NCI-H1105 treated with DMSO at 0.1 percent for 48 hours (cell line): Measurements from ENCODE around the gene JAK1.
"Not testable (repeated sequence)": the region's sequence is repeated elsewhere in the genome, so short reads cannot be mapped to it uniquely, and the experiment has no call there.

Experiments
- DNase-seq: peaks from one replicate; lab custom pipeline; 2025; lab: John Stamatoyannopoulos, UW

Gene JAK1

DNA sequence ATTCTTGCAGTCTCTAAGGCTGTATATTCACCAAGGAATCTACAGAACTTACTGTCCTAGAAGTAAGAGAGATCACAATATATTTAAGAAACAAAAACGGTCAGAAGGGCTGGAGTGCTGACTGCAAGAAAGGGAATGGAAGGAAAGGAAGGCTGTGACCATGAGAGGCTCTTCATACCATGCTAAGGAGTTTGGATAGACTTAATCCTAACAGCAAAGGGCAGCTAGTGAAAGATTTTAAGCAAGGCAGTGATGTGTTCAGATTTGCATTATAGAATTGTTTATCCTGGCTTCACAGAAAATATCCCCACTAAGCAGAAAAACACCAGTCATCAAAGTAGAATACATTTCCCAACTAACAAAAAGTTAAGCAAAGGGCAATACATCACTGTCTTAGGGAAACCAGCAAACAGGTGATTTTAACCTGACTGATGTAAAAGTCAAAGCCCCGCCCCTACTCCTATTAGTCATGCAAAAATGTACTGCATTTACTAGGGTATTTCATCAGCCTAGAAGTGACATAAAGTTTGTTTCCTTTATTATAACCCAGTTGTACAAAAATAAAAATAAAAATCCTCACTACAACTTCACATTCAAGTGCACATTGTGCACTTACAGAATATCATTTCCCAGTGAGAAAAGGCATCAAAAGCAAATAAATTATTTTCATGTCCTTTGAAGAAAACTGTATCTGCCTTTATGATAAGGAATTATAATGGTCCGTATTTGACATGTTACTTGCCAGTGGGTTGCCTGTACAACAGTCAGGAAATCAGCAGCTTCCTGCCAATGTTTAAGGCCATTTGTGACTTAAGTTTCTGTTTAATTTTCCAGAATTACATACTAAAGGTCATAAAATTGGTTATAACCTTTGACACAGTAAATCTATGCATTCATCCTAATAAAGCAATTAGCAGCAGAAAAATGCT, 17.2 kb downstream of the JAK1 start:
- no peak for DNase-seq

DNA sequence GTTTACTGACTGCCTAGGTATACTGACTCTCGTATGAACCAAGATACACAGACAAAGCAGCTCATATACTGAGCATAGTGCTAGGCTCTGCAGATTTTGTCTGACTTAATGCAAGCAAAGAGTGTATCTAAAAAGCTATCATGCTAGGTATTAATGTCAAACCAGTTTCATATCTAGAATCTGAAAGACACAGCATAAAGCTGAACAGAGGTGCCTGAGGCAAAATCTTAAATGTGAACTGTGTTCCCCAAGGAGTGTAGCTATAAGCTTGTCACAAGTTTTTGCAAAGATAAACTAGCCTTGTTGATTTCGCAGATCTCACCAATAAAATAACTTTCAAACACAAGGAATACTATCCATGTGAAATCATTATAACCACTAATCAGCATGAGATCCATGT, 18.1 kb downstream of the JAK1 start:
- DNase-seq = no peak

DNA sequence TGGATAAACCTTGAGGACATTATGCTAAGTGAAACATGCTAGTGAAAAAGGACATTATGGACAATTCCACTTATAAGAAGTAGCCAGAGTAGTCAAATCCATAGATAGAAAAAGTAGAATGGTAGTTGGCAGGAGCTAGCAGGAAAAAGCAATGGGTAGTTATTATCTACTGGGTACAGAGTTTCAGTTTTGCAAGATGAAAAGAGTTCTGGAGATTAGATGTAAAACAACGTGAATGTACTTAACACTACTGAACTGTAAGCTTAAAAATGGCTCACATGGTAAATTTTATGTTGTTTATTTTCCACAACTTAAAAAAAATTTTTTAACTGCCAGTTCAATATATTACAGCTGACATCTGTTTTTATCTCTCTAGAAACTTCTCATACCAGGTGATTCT, 19.4 kb downstream of the JAK1 start:
- no peak for DNase-seq

DNA sequence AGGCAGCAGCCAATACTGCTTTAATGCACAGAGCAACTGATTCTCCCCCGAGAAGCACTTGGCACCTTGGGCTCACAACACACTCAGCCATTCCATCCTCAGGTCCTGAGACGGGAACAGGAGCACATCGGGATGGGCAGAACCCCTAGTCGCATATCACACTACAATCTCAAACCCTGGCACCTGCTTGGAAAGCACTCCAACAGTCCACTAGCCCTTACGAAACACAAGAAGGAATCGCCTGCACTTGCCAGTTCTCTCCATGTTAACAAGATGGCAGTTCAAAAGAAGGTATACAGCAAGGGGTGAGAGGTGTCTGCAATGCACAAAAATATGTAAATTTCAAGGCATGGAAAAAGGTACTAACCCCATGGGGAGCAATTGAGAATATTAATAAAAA, 21.4 kb downstream of the JAK1 start:
- DNase-seq = no peak

DNA sequence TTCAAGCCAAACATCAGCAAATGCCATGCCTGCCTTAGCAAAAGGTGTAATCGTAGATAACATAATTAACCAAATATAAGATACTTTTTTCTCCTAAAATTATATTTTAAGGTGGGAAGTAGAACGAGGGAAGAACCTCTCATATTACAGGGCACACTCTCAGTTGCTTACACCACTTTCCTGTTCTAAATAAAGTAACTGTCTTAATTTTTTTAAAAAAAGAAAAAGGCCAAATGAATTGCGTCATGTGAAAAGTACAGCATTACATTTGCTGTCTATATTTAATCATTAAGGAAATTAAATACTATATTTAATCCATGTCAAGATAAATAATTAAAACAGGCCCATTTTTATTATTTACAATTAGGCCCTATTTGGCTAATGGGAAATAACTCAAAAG, 23.7 kb downstream of the JAK1 start:
- no peak for DNase-seq

DNA sequence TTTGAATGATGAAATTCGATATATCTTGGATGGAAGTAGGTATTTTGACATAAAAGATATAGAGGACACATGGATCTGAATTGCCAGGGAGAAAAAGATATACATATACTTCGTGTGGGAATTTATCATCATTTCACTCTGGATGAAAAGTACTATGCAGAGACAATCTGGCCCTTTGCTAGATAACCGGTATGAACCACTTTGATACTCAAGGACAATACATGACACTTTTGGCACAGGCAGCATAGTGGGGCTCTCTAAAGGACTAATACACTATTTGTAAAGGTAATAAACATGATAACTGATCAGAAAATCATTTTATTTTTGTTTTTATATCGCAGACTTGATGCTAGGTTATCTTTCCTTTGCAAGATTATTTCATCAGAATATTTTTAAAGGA, 24.2 kb downstream of the JAK1 start:
- no peak for DNase-seq

DNA sequence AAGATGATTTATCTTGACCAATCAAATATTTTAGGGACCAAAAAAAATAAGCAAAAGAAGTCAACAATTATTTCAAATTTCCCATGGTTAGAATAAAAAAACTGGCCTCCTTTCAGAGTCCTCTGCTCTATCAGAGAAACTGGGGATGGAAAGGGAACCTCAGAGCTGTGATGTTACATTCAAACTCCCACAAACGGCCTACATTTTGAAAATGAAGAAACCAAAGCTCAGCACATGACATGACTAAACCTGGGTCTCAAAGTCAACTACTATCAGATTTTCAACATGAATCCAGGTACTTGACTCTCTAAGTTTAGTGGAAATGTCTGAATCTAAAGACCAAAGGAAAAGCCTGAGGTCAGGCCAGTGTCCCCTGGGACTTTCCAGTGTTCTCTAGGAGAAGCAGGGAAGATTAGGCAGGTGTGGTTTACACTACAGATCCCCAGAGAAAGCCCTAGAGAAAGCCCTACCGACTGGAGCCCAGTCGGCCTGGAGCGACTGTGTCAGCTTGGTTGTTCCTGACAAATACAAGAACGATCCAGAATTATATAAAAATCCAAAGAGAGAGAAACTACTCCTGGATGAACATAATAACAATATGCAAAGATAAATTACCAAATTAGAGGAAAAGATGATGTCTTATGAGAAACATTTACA, 24.8 kb downstream of the JAK1 start:
- DNase-seq = no peak

DNA sequence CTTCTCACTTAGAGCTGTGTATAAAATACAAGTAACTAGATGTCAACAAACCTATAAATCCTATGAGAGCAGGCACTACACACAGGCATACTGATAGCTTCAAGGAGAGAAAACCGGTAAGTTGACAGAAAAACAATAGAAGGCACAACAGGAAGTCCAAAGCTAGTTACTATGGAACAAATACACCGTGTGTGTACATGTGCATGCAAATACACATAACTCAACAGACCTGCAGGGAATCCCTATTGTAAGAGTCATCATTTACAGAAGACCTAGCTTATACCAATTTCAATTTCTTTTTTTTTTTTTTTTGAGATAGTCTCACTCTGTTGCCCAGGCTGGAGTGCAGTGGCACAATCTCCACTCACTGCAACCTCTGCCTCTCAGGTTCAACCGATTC, 26.3 kb downstream of the JAK1 start:
- DNase-seq = no peak

DNA sequence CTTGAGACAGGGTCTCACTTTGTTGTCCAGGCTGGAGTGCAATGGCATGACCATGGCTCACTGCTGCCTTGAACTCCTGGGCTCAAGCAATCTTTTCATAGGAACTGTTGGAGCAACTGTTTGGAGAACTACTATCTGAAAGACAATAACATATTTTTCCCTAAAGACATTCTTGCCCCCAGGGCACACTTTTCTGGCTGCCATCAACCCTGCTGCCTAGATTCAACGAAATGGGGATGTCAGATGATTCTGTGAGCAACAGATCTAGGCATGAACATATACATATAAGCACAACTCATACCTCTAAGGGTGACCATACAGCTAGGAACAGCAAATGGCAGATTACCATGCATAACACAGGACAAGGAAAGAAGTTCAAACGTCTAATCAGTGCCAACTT, 27.4 kb downstream of the JAK1 start:
- no peak for DNase-seq

DNA sequence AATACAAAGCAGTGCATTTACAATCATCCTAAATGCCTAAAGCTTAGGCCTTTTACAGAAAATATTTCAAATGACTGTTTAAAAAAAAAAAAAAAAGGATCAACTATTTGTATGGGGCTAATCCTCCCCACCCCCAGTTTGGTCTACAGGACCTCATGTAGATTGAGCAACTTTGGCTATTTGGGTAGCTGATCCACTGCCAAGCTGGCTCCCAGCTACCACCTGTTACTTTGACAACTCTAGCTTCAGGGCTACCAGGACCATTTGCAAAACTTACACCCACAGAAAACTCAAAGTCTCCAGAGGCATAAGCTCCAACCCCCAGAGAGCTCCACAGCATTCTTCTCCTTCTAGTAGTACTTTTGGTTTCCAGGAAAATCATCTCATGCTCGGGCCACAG, 29.4 kb downstream of the JAK1 start:
- no peak for DNase-seq

DNA sequence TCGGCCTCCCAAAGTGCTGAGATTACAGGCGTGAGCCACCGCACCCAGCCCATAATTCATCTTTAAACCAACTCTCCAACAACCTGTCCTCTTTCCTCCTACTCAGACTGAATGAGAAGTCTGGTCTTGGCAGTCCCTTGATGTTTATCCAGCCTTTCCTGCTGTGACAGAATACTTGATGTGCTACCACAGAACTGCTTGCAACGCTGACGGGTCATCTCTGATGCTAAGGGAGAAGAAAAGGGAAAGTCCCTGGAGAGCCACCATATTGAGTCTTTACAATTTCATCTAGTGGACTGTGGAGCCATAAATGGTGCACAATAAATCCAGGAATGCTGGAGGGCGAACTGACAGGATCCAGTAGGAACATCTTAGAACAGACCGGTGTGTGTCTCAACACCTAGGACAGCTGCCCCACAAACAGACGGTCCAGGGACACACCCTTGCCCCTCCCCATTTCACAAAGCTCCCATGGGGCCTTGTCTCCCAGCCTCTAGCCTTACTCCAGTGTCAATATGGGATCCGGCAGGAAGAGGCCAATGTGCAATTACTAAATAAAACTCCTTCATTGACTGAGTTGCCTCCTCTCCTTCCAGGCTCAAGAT, 30.7 kb downstream of the JAK1 start:
- no peak for DNase-seq

DNA sequence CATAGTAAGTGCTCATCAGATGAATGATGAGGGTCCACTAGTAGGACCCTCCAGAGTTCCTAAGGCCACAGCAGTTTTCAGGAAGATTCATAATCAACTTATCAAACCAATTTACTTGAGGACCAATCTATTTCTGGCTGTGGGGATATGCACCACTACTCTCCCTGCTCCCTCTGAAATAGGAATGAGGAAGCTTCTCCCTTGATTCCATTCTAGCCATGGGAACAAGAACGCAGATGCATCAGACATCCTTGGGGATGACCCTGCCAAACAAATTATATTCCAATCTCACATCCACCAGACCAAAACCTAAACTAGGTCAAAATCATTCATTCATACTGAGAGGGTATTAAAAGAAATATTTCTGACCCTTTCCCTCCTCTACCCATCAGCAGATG, 31.5 kb downstream of the JAK1 start:
- no peak for DNase-seq

DNA sequence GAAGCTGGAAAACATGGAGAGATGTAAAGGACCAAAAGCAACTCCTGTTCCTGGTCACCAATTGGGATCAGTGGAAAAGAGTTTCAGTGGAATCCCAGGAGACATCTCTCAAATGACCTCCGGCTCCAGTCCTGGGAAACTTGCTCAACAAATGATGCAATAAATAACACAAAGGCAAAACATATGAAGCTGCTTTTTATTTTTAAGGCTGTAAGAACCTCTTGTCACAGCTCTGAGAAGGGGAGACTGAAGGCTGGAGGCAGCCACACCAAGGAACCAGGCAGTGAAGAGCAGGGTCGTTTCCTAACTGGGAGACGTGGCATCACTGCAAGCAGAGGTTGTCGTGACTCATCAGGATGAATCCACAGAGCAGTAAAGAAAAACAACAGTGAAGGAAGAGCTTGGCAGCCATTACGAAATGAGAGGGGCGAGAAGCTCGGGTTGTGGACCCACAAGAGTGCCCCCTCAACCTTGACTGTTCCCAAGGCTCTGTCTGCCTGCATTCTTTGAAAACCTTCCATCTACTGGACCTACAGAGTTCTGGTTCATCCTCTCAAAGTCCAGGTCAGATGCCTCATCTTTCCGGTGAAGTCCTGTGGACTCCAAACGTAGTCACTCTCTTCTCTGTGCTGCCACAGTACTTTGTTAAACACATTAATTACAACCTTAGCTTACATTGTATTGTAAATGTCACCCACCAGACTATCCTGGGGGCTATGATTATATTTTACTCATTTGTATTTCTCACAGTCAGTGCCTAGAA, 32.1 kb downstream of the JAK1 start:
- DNase-seq = no peak

DNA sequence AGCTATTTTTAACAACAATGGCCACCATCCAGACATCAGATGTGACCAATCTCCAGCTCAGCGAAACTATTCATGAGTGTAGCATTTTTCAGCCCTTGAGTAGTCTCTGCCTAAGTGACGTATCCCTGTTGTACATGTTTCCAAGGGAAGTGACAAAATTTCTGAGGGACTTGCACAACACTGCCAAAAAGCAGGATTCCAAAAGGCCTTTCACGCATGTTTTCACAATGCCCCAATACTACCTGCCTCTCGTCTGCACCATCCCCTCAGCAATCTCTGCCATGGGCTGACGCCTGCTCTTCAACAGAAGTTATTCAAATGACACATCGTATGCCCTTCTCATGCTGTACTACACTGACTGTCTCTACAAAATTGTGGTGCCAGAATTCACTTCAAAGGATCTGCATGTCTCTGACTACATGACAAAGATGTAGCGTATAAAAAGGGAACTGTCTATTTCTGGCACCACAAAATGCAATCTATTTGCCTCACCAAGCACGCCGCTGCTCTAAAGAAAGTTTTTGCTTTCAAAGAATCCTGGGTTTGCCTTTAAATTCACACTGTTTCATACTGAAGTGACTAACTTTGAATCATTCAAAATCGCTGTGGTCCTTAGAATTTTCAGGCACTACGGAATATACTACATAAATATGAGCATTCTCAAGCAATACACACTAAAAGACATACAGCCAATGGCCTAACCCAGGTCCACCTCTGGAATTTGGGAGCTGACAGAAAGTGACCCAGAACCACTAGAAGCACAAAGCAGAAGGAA, 32.9 kb downstream of the JAK1 start:
- DNase-seq = no peak

DNA sequence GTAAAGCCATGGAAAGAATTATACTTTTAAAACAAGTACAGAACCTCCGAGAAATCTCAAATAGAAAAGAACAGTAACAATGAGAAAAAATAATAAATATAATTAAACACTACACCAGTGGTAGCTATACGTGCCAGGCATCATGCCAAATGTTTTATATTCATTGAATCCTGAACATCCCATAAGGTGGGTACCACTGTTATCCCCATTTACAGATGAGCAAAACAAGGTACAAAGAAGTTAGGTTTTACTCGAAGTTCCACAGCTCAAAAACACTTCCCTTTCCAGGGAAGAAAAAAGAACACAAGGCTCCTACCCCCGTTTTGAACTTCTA, 33.4 kb downstream of the JAK1 start:
- no peak for DNase-seq

DNA sequence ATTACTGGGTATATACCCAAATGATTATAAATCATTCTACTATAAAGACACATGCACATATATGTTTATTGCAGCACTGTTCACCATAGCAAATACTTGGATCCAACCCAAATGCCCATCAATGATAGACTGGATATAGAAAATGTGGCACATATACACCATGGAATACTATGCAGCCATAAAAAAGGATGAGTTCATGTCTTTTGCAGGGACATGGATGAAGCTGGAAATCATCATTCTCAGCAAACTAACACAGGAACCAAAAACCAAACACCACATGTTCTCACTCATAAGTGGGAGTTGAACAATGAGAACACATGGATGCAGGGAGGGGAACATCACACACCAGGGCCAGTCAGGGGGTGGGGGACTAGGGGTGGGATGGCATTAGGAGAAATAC, 35.7 kb downstream of the JAK1 start:
- not testable (repeated sequence) for DNase-seq

DNA sequence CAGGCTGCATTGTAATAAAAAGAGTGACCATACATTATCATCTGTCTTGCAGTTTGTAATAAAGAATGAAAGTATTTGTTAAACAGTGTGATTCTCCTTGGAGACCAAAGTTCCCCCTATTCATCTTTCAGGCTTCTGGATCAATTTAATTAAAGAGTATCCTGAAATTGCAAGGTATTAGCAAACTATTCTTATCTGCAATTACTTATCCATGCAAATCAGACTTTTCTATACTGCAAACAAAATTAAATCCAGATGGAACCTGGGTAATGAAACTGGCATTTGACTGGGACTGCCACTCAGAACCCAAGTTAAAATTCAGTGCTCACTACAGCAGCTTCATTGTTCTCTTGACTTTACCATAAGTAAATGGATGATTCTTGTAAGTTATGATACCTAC, 37.1 kb downstream of the JAK1 start:
- no peak for DNase-seq

DNA sequence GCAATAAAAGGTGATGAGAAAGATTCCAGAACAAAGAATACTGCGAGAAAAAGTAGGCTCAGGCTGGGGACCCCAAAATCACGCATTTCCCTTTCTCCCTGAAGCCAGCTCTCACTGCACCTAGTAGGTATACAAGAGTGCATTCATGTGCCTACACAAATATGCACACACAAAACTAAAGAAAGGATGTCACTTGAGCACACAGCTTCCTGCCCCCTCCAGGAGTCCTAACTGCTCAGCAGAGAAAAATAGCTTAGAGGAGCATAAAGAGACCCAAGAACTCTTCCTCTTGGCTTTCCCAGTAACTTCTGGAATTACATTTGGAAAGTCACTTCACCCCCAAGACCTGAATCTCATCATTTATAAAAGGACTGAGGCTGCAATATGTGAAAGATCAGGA, 38.0 kb downstream of the JAK1 start:
- DNase-seq = no peak

DNA sequence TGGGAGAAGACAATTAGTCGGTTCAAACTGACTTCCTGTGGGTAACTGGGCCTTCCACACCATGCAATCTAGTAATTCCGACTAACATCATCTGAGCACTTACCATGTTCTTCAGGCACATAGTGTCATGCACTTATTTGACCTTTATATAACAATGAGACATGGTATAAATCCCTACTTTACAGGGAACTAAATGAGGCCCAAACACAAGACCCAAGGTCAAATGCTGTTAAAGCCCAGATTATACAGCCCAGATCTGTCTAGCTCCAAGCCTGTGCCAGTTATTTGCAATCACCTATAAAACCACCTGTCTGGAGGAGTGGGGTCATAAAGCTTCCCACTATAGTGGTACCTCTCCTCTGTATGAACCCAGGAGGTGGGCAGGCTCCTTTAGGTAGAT, 40.8 kb downstream of the JAK1 start:
- DNase-seq = no peak

DNA sequence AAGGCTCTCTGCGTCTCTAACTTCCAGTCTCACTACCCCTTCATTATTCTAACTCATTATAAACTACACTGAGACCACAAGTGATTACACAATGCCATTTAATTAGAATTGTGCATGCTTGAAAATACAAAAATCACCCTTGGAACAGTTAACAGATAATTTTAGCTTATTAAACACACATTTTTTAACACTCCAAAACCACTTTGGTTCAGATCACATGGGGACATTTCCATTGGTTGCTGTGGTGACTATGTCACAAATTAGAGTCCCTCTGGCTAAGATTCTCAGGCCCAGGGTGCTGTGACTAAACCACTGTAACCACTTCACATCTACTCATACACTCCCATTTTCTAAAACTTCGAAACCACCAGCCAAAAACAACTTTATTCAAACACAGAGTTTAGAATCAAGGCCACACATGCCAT, 43.0 kb downstream of the JAK1 start:
- DNase-seq = peak; percentile 14

DNA sequence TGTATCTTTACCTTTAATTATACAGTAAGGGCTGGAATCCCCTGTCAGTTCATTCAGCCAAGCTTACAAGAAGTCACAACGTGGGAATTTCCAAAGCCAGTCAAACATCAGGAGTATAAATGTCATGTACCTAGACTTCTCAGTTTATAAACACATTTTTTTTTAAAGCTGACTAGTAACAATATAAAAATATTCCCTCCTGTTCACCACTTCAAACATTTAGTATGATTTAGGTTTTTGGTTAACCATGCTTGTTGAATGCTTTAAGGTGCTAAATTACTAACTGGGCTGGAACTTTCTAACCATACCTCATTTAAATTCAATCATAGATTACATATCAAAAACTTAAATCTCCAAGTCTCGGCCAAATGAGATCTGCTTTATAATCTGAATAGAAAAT, 44.0 kb downstream of the JAK1 start:
- no peak for DNase-seq

DNA sequence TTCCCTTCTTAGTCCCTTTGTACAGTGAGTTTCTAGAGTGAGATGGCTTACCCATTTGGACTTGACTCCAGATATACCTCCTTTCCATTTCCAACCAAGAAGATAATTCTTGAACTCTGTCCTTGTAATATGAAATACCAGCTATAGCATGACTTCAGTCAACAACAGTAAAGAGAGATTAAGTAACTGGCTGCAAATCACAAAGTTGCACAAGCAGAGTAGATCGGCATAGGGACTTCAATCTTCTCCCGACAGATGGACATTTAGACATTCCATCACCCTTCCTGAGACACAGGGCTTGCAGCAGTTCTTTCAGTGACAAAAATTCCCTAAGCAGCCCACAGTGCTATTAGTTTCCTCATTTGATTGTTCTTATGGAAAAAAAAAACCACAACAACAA, 44.6 kb downstream of the JAK1 start:
- no peak for DNase-seq
